ENCODE data around the gene CAMK2D. TPM values are rescaled to one million over a fixed set of nuclear protein-coding genes. Genes with fewer than 3 reads are reported as not detected.
"Not testable (repeated sequence)": the region's sequence is repeated elsewhere in the genome, so short reads cannot be mapped to it uniquely, and the experiment has no call there.

CAMK2D gene
- total RNA-seq, result 100 to 1,000 TPM; 132 to 187 TPM

- peaks cover 0 to 29% of the 10 kb centered on the region in 2 donors for H3K4me1 ChIP-seq
- TF ChIP-seq CTCF (IDR thresholded peaks at IDR 0.05), result peak; percentile 36 to 84
Observed at GRCh38 chr4:113761620-113762185, at the start of gene CAMK2D. Gene CAMK2D (minus strand): TSS chr4:113761738. CDS start chr4:113761068, 670 bp downstream.

GRCh38 chr4:113810906-113811305 lies 49.4 kb upstream of the CAMK2D start:
- no peaks in the 10 kb centered on the region for H3K27me3 ChIP-seq
- no peaks in the 10 kb centered on the region for H3K36me3 ChIP-seq
- no peaks in the 10 kb centered on the region for H3K9me3 ChIP-seq
- no peak overlapping the region for H3K4me3 ChIP-seq
- H3K27ac ChIP-seq, result no peak overlapping the region
- H3K4me1 ChIP-seq, result no peaks in the 10 kb centered on the region
- no peak for TF ChIP-seq CTCF (IDR thresholded peaks at IDR 0.05)
- DNase-seq (ENCODE audit: low spot score), result no peak

More at GRCh38 chr4:113761620-113762185, at the start of gene CAMK2D:
- no peaks in the 10 kb centered on the region for H3K36me3 ChIP-seq
- peak within 1 kb of the TSS; percentile 99 for H3K27ac ChIP-seq
- H3K27me3 ChIP-seq, result no peaks in the 10 kb centered on the region
- peak within 1 kb of the TSS; percentile 88 to 89 for H3K4me3 ChIP-seq
- peak; percentile 82 for DNase-seq (ENCODE audit: low spot score)
- no peaks in the 10 kb centered on the region for H3K9me3 ChIP-seq

GRCh38 chr4:113809311-113809710 lies 47.8 kb upstream of the CAMK2D start:
- TF ChIP-seq CTCF (IDR thresholded peaks at IDR 0.05), result no peak
- no peaks in the 10 kb centered on the region for H3K9me3 ChIP-seq
- peak; percentile 66 for DNase-seq (ENCODE audit: low spot score)
- no peak overlapping the region for H3K4me3 ChIP-seq
- H3K27me3 ChIP-seq, result no peaks in the 10 kb centered on the region
- H3K4me1 ChIP-seq, result no peaks in the 10 kb centered on the region
- H3K27ac ChIP-seq, result peak overlapping the region in 1 of 2 donors; percentile 38
- H3K36me3 ChIP-seq, result no peaks in the 10 kb centered on the region

GRCh38 chr4:113806850-113807249 lies 45.3 kb upstream of the CAMK2D start:
- no peak for DNase-seq (ENCODE audit: low spot score)
- no peak overlapping the region for H3K27ac ChIP-seq
- no peaks in the 10 kb centered on the region for H3K4me1 ChIP-seq
- no peak overlapping the region for H3K4me3 ChIP-seq
- no peak for TF ChIP-seq CTCF (IDR thresholded peaks at IDR 0.05)
- H3K27me3 ChIP-seq, result no peaks in the 10 kb centered on the region
- no peaks in the 10 kb centered on the region for H3K36me3 ChIP-seq
- peaks cover 0 to 6% of the 10 kb centered on the region in 2 donors for H3K9me3 ChIP-seq

GRCh38 chr4:113801882-113802281 lies 40.3 kb upstream of the CAMK2D start:
- Histone ChIP-seq H3K36me3 (no peaks in the 10 kb centered on the region), H3K4me3 (no peak overlapping the region), H3K4me1 (no peaks in the 10 kb centered on the region)

GRCh38 chr4:113796381-113796780 lies 34.8 kb upstream of the CAMK2D start:
- peaks cover 0 to 11% of the 10 kb centered on the region in 2 donors for H3K9me3 ChIP-seq
- not testable (repeated sequence) for H3K27ac ChIP-seq; H3K36me3 ChIP-seq; DNase-seq (ENCODE audit: low spot score); H3K4me1 ChIP-seq; H3K4me3 ChIP-seq; H3K27me3 ChIP-seq

More at GRCh38 chr4:113801882-113802281, 40.3 kb upstream of the CAMK2D start:
- H3K9me3 ChIP-seq, result peaks cover 0 to 6% of the 10 kb centered on the region in 2 donors
- no peak overlapping the region for H3K27ac ChIP-seq
- DNase-seq (ENCODE audit: low spot score), result no peak
- H3K27me3 ChIP-seq, result no peaks in the 10 kb centered on the region
- no peak for TF ChIP-seq CTCF (IDR thresholded peaks at IDR 0.05)
